Neural cell (in vitro differentiated cells): ENCODE results near the gene EPB41. TPM values are rescaled to one million over a fixed set of nuclear protein-coding genes. Genes with fewer than 3 reads are reported as not detected.

Experiments used
- H2AFZ ChIP-seq: fragments of 200-600, 300-800 bp; sonication (generic), shearing (Covaris generic); 2 replicates; pipeline ENCODE4 v1.6.0; 2014; ENCODE audit warnings: low read depth, mild to moderate bottlenecking, antibody characterized with exemption, low read length, moderate library complexity
- H3F3A ChIP-seq: fragments of 200-600 bp; shearing (Covaris generic); 2 replicates; pipeline ENCODE4 v1.6.1; 2016; ENCODE audit warnings: mild to moderate bottlenecking, moderate library complexity, mixed read lengths, antibody characterized with exemption, low read length; ENCODE audit not compliant: insufficient read depth, poor library complexity, severe bottlenecking
- H3K27ac ChIP-seq: fragments of 200-600, 300-800 bp; sonication (generic), shearing (Covaris generic); 2 replicates; pipeline ENCODE4 v1.5.1; 2014; ENCODE audit warnings: mild to moderate bottlenecking, low read length, moderate library complexity
- H3K27me3 ChIP-seq: fragments of 300-800, 200-600 bp; sonication (generic), shearing (Covaris generic); 2 replicates; pipeline ENCODE4 v1.6.0; 2014; ENCODE audit warnings: mild to moderate bottlenecking, low read depth, low read length, moderate library complexity; ENCODE audit not compliant: insufficient read depth
- H3K36me3 ChIP-seq: fragments of 300-800, 200-600 bp; sonication (generic), shearing (Covaris generic); 2 replicates; pipeline ENCODE4 v1.5.1; 2014; ENCODE audit warnings: mild to moderate bottlenecking, antibody characterized with exemption, low read length, moderate library complexity; ENCODE audit not compliant: insufficient read depth
- H3K4me2 ChIP-seq: fragments of 300-800, 200-600 bp; sonication (generic), shearing (Covaris generic); 2 replicates; pipeline ENCODE4 v1.6.0; 2014; ENCODE audit warnings: mild to moderate bottlenecking, low read length
- H3K4me3 ChIP-seq: fragments of 300-800, 200-600 bp; sonication (generic), shearing (Covaris generic); 2 replicates; pipeline ENCODE4 v1.5.1; 2014; ENCODE audit warnings: mild to moderate bottlenecking, low read length, moderate library complexity
- H3K79me2 ChIP-seq: fragments of 200-600 bp; shearing (Covaris generic); replicated peaks from 2 replicates; pipeline ENCODE4 v1.6.0; 2014; ENCODE audit warnings: mild to moderate bottlenecking, low read length, moderate library complexity; ENCODE audit not compliant: insufficient read depth
- H3K9ac ChIP-seq: fragments of 300-800, 200-600 bp; sonication (generic), shearing (Covaris generic); 2 replicates; pipeline ENCODE4 v1.6.1; 2016; ENCODE audit warnings: mild to moderate bottlenecking, low read length, mixed read lengths
- H3K9me2 ChIP-seq: fragments of 200-600 bp; shearing (Covaris generic); 2 replicates; pipeline ENCODE4 v1.6.1; 2016; ENCODE audit warnings: mild to moderate bottlenecking, low read length, mixed read lengths; ENCODE audit not compliant: insufficient read depth
- H3K9me3 ChIP-seq: fragments of 200-600, 300-800 bp; sonication (generic), shearing (Covaris generic); 2 replicates; pipeline ENCODE4 v1.6.1; 2016; ENCODE audit warnings: mild to moderate bottlenecking, mixed run types, low read length, moderate library complexity, mixed read lengths
- H4K20me1 ChIP-seq: fragments of 200-600 bp; shearing (Covaris generic); 2 replicates; pipeline ENCODE4 v1.6.1; 2016; ENCODE audit warnings: mild to moderate bottlenecking, mixed run types; ENCODE audit not compliant: insufficient read depth
- EP300 ChIP-seq: fragments of 450-650 bp; conservative IDR thresholded peaks from 2 replicates; pipeline ENCODE4 v1.6.1; 2014; ENCODE audit warnings: antibody characterized with exemption, mild to moderate bottlenecking, moderate library complexity; ENCODE audit not compliant: poor library complexity, severe bottlenecking
- EZH2 ChIP-seq: fragments of 200-600, 300-800 bp; shearing (Covaris generic), sonication (generic); IDR thresholded peaks from 2 replicates; pipeline ENCODE4 v1.6.1; 2014; ENCODE audit warnings: antibody characterized with exemption, low read length, borderline replicate concordance, mild to moderate bottlenecking; ENCODE audit not compliant: insufficient read depth, poor library complexity, severe bottlenecking
- MXI1 ChIP-seq: fragments of 450-650 bp; conservative IDR thresholded peaks from 2 replicates; pipeline ENCODE4 v1.6.1; 2014; ENCODE audit warnings: antibody characterized with exemption, mild to moderate bottlenecking; ENCODE audit not compliant: poor library complexity, severe bottlenecking
- POLR2AphosphoS5 ChIP-seq: IDR thresholded peaks from 2 replicates; pipeline ENCODE4 v1.6.1; 2012
- RAD21 ChIP-seq: fragments of 450-650 bp; conservative IDR thresholded peaks from 2 replicates; pipeline ENCODE4 v1.6.1; 2014; ENCODE audit warnings: antibody characterized with exemption, mild to moderate bottlenecking, moderate library complexity
- SMC3 ChIP-seq: fragments of 450-650 bp; conservative IDR thresholded peaks from 2 replicates; pipeline ENCODE4 v1.6.1; 2014; ENCODE audit warnings: antibody characterized with exemption, mild to moderate bottlenecking, moderate library complexity; ENCODE audit not compliant: poor library complexity
- TAF1 ChIP-seq: IDR thresholded peaks from 2 replicates; pipeline ENCODE4 v1.6.1; 2012; ENCODE audit warnings: low read depth
- polyA plus RNA-seq: library from polyadenylated mRNA; depleted of rRNA; stranded (reverse); fragments of >200 nt; gene quantifications from 2 replicates; pipeline ENCODE4 v1.2.3, GENCODE V29; 2014
- TF ChIP-seq, protein P1 (sequence below): IDR thresholded peaks from 2 replicates; pipeline ENCODE4 v1.6.1; 2012; ENCODE audit warnings: borderline replicate concordance
- TF ChIP-seq, protein P2 (sequence below): fragments of 450-650 bp; IDR thresholded peaks from 2 replicates; pipeline ENCODE4 v1.5.1; 2014; ENCODE audit warnings: antibody characterized with exemption, mild to moderate bottlenecking, moderate library complexity; ENCODE audit not compliant: poor library complexity, severe bottlenecking

EPB41 gene
- polyA plus RNA-seq, 1 donor from 2014 or later = 62.0 TPM

DNA sequence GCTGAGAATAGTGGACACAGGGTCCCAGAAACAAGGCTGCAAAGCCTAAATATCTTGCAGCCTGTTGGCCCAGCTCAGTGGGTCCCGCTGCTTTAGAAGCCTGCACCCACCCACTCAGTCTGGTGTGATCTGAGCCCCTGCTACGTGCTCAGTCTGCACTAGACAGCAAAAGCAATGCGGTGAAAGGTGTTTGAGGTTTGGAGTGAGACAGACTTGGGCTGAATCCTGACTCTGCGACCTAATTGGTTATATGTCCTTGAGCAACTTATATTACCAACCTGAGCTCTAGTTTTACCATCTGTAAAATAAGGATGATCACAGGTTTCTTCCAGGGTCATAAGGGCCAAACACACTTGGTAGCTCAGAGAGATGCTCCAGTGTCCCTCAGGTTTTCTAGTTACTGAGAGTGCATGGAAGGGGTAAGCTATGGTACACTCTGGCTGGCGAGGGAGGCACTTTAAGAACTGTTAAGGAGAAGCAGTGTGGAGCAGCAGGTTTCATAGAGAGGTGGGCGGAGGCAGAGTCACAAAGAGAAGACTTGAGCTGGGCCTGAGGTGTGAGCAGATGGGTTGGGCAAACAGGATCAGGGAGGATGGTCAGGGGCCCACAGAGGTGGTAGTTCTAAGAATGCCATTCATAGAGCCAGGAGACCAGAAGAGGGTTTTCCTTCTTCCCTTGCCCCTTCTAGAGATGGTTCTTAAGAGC lies 199.2 kb downstream of the EPB41 start:
- H3K4me2 ChIP-seq = no peak overlapping the region

DNA sequence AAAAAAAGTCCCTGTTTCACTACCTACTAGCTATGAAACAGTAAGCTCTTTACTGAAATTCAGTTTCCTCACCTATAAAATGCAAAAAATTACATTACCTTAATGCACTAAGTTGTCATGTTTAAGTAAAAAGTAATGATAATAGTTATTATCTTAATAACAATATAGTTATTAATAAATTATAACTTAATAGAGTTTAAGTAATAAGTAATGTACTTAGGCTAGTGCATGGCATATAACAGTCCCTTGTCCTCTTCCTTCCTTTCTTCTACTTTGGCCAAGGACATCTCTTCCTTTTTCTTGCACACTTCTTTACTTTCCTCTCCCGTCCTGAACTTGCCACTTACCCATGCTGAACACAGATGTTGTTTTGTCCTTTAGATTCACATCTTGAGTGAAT lies 200.3 kb downstream of the EPB41 start:
- Histone ChIP-seq H3K9me3 (no peaks in the 10 kb centered on the region), H3K9ac (no peak overlapping the region), H3K27ac (no peak overlapping the region), H2AFZ (no peak overlapping the region), H3K4me2 (no peak overlapping the region), H3K4me3 (no peak overlapping the region), H3F3A (no peaks in the 10 kb centered on the region), H3K9me2 (no peaks in the 10 kb centered on the region), H3K36me3 (peaks cover 4% of the 10 kb centered on the region), H4K20me1 (no peaks in the 10 kb centered on the region), H3K79me2 (no peaks in the 10 kb centered on the region), H3K27me3 (no peaks in the 10 kb centered on the region)
- TF ChIP-seq MXI1 (no peak), RAD21 (no peak), EZH2 (no peak), TAF1 (no peak), POLR2AphosphoS5 (no peak), EP300 (no peak), SMC3 (no peak)
- TF ChIP-seq, protein P1, sequence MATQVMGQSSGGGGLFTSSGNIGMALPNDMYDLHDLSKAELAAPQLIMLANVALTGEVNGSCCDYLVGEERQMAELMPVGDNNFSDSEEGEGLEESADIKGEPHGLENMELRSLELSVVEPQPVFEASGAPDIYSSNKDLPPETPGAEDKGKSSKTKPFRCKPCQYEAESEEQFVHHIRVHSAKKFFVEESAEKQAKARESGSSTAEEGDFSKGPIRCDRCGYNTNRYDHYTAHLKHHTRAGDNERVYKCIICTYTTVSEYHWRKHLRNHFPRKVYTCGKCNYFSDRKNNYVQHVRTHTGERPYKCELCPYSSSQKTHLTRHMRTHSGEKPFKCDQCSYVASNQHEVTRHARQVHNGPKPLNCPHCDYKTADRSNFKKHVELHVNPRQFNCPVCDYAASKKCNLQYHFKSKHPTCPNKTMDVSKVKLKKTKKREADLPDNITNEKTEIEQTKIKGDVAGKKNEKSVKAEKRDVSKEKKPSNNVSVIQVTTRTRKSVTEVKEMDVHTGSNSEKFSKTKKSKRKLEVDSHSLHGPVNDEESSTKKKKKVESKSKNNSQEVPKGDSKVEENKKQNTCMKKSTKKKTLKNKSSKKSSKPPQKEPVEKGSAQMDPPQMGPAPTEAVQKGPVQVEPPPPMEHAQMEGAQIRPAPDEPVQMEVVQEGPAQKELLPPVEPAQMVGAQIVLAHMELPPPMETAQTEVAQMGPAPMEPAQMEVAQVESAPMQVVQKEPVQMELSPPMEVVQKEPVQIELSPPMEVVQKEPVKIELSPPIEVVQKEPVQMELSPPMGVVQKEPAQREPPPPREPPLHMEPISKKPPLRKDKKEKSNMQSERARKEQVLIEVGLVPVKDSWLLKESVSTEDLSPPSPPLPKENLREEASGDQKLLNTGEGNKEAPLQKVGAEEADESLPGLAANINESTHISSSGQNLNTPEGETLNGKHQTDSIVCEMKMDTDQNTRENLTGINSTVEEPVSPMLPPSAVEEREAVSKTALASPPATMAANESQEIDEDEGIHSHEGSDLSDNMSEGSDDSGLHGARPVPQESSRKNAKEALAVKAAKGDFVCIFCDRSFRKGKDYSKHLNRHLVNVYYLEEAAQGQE = no peak
- TF ChIP-seq, protein P2, sequence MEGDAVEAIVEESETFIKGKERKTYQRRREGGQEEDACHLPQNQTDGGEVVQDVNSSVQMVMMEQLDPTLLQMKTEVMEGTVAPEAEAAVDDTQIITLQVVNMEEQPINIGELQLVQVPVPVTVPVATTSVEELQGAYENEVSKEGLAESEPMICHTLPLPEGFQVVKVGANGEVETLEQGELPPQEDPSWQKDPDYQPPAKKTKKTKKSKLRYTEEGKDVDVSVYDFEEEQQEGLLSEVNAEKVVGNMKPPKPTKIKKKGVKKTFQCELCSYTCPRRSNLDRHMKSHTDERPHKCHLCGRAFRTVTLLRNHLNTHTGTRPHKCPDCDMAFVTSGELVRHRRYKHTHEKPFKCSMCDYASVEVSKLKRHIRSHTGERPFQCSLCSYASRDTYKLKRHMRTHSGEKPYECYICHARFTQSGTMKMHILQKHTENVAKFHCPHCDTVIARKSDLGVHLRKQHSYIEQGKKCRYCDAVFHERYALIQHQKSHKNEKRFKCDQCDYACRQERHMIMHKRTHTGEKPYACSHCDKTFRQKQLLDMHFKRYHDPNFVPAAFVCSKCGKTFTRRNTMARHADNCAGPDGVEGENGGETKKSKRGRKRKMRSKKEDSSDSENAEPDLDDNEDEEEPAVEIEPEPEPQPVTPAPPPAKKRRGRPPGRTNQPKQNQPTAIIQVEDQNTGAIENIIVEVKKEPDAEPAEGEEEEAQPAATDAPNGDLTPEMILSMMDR = no peak

More for the DNA sequence above, 199.2 kb downstream of the EPB41 start:
- Histone ChIP-seq H4K20me1 (no peaks in the 10 kb centered on the region), H2AFZ (no peak overlapping the region), H3F3A (no peaks in the 10 kb centered on the region), H3K9me3 (no peaks in the 10 kb centered on the region), H3K9ac (no peak overlapping the region), H3K79me2 (no peaks in the 10 kb centered on the region), H3K27ac (no peak overlapping the region), H3K9me2 (no peaks in the 10 kb centered on the region), H3K4me3 (no peak overlapping the region), H3K27me3 (no peaks in the 10 kb centered on the region), H3K36me3 (peaks cover 4% of the 10 kb centered on the region)
- no peak for TF ChIP-seq RAD21
- TF ChIP-seq, protein P2 = no peak
- TF ChIP-seq, protein P1 = no peak
